GM18517 (cell line): ENCODE measurements around the gene PIGC.
"Not testable (repeated sequence)": the region's sequence is repeated elsewhere in the genome, so short reads cannot be mapped to it uniquely, and the experiment has no call there.

ENCODE experiments used
- ATAC-seq: cut with Tn5 transposase; IDR thresholded peaks from one replicate; pipeline ENCODE4 v1.9.1; 2021; ENCODE audit warnings: mild to moderate bottlenecking, moderate library complexity; ENCODE audit not compliant: unreplicated experiment

PIGC gene

GRCh38 chr1:172467446-172467845 is 23.6 kb upstream of the PIGC start:
- no peak for ATAC-seq

- no peak for ATAC-seq
Measured at GRCh38 chr1:172466795-172467407, 23.0 kb upstream of the PIGC start.

GRCh38 chr1:172465617-172466016 is 21.7 kb upstream of the PIGC start:
- ATAC-seq, result no peak

DNA sequence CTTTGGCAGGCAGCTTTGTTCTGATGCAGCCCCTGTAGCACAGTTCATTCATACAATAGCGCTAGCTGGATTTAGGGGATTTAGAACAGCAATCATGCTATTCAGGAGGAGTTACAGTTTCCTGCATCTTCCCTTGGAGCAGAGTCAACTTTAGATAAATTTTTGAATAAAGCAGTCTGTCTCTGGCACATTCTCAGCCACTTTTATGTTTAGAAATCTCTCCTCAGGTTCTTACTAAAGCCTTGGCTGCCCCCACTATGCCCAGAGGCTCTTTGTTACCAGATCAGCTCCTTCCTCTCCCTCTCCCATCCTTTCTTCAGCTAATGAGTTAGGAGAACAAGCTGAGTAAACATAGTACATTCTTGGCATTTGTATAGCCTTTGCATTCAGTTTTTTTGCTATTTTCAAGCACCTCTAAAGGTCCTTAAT is 17.0 kb upstream of the PIGC start:
- no peak for ATAC-seq

GRCh38 chr1:172460177-172460576 is 16.3 kb upstream of the PIGC start:
- no peak for ATAC-seq

DNA sequence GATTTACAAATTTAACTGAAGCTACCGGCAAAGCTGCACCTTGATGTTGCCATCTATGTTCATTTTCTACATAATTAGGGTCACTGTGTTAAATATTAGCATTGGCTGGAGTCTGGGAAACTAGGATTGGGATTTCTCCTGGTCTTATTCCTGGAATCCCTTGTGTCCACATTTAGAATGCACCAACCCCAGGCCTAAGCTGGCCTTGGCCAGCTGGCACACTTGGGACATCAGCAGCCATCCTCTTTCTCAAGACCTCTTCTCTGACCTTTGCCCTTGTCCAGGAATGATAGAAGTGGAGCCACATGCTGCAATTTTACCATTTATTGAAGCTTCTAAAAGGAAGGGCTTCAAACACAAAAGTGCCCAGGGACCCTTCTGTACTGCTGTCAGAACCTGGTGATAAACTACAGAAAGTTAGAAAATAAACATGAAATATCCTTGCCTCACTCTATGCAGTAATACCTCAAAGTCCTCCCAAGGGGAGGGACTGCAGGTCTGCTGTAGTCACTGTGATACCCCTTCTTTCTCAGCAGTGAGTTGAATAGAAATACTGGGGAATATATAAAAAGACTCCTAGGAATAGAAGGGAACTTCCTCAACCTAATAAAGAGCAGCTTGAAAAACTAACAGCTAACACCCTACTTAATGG is 13.7 kb upstream of the PIGC start:
- no peak for ATAC-seq

DNA sequence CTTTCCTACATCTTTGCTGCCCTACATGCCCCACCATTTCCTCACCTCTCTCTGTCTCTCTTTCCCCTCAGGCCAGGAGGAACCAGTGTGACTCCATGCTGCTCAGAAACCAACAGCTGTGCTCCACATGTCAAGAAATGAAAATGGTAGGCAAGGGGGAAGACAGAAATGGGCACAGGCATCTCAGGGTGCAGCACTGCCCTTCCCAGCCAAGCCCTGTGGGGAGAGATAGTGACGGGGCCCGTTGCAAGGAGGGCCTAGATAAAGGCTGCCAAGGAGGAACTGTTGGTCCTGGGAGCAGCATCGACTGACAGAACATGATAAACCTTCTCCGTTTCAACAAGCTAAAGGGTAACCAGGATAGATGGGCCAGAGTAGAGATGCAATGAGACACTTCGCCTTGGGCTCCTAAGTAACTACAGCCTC is 12.5 kb upstream of the PIGC start:
- ATAC-seq, result no peak

DNA sequence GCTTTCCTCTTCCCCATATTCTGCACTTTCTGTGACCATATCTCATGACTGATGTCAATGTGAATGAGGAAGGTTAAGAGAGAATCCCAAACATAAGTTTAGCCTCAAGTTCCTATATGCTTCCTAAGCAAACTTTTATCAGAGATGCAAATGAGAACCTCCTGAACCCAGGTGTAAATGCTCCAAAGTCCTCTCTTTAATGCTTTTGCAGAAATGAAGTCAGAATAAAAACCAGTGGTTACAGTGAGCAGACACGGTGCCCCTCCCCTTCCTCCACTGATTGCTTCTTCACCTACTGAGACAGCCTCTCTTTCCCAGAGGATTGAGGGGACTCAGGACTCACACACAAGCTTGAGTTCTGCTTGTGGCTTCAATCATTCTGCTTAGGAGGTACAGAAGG is 11.6 kb upstream of the PIGC start:
- ATAC-seq, result no peak

GRCh38 chr1:172453607-172454006 is 9.7 kb upstream of the PIGC start:
- ATAC-seq, result no peak

DNA sequence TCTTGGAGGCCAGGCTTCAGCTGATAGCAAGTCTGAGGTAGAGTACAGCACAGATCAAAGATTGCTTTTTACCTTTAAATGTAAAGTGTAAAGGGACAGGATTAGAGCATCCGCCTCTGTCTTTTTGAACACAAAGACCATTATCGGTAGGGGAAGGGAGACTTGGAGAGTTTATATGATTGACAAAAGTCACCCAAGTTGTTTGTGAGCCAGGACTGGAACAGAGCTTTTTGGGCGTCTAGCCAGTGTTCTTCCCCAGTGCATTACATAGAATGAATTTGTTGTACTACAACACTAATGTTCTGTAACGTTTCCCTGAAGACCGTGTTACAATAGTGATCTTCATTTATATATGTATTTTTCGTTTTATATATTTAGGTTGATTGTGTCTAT is 9.3 kb upstream of the PIGC start:
- ATAC-seq, result no peak

- ATAC-seq, result no peak
Measured at GRCh38 chr1:172452536-172453152, 8.8 kb upstream of the PIGC start.

DNA sequence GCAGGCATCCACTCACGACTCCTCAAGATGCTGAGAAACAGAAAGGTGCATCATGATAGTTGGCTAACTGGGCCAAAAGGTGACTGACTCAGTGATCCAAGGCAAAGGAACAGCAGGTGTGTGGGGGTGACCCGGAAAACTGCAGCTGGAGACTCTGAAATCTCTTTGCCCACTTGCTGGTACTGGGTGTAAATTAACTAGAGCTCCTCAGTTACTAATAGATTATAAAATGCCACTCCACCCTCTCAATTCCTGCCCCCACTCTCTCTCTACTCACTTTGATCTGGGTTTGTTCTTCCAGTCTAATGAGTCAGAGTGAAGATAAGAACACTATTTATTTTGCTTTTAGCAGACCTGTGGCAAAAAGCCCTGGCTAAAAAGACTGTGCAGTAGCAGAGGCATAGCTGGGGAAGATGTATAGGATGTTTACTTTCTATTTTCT is 7.2 kb upstream of the PIGC start:
- no peak for ATAC-seq

DNA sequence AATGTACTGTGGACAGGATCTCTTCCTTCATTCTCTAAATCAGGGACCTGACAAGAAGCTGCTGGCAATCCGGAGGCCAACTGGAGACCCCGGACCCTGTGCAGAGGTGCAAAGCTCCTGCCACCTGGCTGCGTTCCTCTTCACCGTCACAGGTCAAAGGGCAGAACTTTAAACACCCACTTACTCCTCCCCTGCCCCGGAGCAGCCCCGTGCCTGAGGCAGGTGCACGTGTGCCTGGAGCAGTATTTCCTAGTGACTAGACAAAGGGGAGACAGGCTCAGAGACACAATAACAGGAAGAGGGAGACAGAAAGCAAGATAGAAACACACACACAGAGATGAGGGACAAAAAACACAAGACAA is 6.6 kb upstream of the PIGC start:
- no peak for ATAC-seq

DNA sequence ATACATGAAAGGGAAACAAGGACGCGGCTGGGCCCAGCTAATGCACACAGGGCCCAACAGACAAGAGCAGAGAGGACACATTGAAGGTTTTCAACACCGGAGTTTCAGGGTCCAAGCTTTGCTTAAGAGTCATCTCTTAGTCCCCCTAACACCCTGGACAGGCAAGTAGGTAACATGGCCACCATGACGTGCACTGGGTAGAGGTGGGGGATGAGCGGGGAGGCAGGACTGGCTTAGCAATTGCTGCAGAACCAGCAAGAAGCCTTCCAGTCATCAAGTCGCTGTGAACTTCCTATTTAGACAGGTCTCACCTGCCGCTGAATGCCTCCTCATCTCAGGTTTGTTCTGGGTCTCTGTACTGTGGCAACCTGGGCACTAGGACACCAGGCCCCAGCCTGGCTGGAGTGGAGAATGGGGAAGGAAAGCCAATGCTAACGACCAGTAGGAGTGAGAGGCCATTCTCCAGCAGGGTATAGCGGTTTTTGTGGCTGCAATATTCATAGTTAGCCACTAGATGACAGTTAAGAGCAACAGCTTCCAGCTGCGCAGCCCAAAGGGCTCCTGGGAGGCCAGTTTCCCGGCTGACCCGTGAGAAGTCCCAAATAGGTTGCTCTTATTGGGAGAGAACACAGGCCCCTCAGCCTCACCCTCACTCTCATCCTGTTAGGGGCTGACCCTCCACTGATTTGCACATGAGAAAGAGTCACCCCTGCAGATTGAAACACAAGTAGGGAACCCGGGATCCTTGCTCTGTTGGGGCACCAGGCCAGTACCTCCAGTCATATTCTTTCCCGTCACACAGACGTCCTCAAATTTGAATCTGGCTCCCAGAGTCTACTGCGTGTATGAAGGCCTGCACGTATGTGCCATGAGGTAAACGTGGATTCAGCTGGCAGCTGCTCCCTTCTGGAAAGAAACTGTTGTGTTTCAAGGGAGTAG is 6.0 kb upstream of the PIGC start:
- ATAC-seq, result peak; percentile 84

- no peak for ATAC-seq
Measured at GRCh38 chr1:172448995-172449584, 5.2 kb upstream of the PIGC start.

- no peak for ATAC-seq
Measured at GRCh38 chr1:172447641-172448040, 3.8 kb upstream of the PIGC start.

- ATAC-seq, result no peak
Measured at GRCh38 chr1:172446547-172446946, 2.7 kb upstream of the PIGC start.

GRCh38 chr1:172442843-172443565 is 865 bp downstream of the PIGC start:
- ATAC-seq, result no peak

GRCh38 chr1:172442404-172442803 is 1.5 kb downstream of the PIGC start:
- no peak for ATAC-seq

GRCh38 chr1:172437183-172437582 is 6.7 kb downstream of the PIGC start:
- ATAC-seq, result not testable (repeated sequence)
